T-helper 1 cell treated with Interleukin-12 subunit alpha and Interleukin-12 subunit beta and Interleukin-4 antibody, amounts not matched to agents 30 μg/mL and 1 μg/mL, for 36 hours (primary cell): ENCODE data around the gene NUP188.
A peak's percentile ranks its signal among the peaks of the same experiment; 100 is the strongest.

Experiments used
- H3K27ac Mint-ChIP-seq: one replicate; pipeline ENCODE4 v1.8.0; 2021; ENCODE audit warnings: mild to moderate bottlenecking, mixed read lengths
- H3K27me3 Mint-ChIP-seq: one replicate; pipeline ENCODE4 v1.8.0; 2021; ENCODE audit warnings: low read depth, mixed read lengths
- H3K36me3 Mint-ChIP-seq: one replicate; pipeline ENCODE4 v1.8.0; 2021; ENCODE audit warnings: low read depth, mixed read lengths
- H3K4me1 Mint-ChIP-seq: one replicate; pipeline ENCODE4 v1.8.0; 2021; ENCODE audit warnings: low read depth, mixed read lengths
- H3K4me3 Mint-ChIP-seq: one replicate; pipeline ENCODE4 v1.8.0; 2021; ENCODE audit warnings: mild to moderate bottlenecking, moderate library complexity, mixed read lengths
- H3K9me3 Mint-ChIP-seq: one replicate; pipeline ENCODE4 v1.8.0; 2021; ENCODE audit warnings: mixed read lengths

NUP188 gene

GRCh38 chr9:128908372-128908771, 39.1 kb upstream of the NUP188 start:
- Mint-ChIP-seq H3K36me3 (peaks cover 40% of the 10 kb centered on the region), H3K27ac (peak overlapping the region; percentile 15), H3K27me3 (no peaks in the 10 kb centered on the region)

GRCh38 chr9:128909859-128910258, 37.6 kb upstream of the NUP188 start:
- H3K27me3 Mint-ChIP-seq = no peaks in the 10 kb centered on the region
- H3K4me3 Mint-ChIP-seq = no peak overlapping the region
- H3K4me1 Mint-ChIP-seq = peaks cover 41% of the 10 kb centered on the region
- H3K27ac Mint-ChIP-seq = peak overlapping the region; percentile 36
- peaks cover 42% of the 10 kb centered on the region for H3K36me3 Mint-ChIP-seq
- H3K9me3 Mint-ChIP-seq = no peaks in the 10 kb centered on the region

More at GRCh38 chr9:128908372-128908771, 39.1 kb upstream of the NUP188 start:
- no peaks in the 10 kb centered on the region for H3K9me3 Mint-ChIP-seq
- H3K4me3 Mint-ChIP-seq = no peak overlapping the region
- peaks cover 48% of the 10 kb centered on the region for H3K4me1 Mint-ChIP-seq

- H3K4me1 Mint-ChIP-seq = peaks cover 38% of the 10 kb centered on the region
- H3K4me3 Mint-ChIP-seq = no peak overlapping the region
- peak overlapping the region; percentile 55 for H3K27ac Mint-ChIP-seq
- H3K9me3 Mint-ChIP-seq = no peaks in the 10 kb centered on the region
- no peaks in the 10 kb centered on the region for H3K27me3 Mint-ChIP-seq
- H3K36me3 Mint-ChIP-seq = peaks cover 46% of the 10 kb centered on the region
Measured at GRCh38 chr9:128910906-128911305, 36.6 kb upstream of the NUP188 start.

GRCh38 chr9:128911529-128912035, 35.9 kb upstream of the NUP188 start:
- Mint-ChIP-seq H3K27me3 (no peaks in the 10 kb centered on the region), H3K4me1 (peaks cover 36% of the 10 kb centered on the region), H3K36me3 (peaks cover 46% of the 10 kb centered on the region), H3K4me3 (no peak overlapping the region), H3K9me3 (no peaks in the 10 kb centered on the region), H3K27ac (no peak overlapping the region)

- H3K27ac Mint-ChIP-seq = peak overlapping the region; percentile 88
- no peaks in the 10 kb centered on the region for H3K9me3 Mint-ChIP-seq
- no peak overlapping the region for H3K4me3 Mint-ChIP-seq
- H3K4me1 Mint-ChIP-seq = peaks cover 28% of the 10 kb centered on the region
- peaks cover 47% of the 10 kb centered on the region for H3K36me3 Mint-ChIP-seq
- H3K27me3 Mint-ChIP-seq = no peaks in the 10 kb centered on the region
Measured at GRCh38 chr9:128912270-128912853, 35.1 kb upstream of the NUP188 start.

GRCh38 chr9:128913048-128913900, 34.2 kb upstream of the NUP188 start:
- Mint-ChIP-seq H3K4me3 (peak overlapping the region; percentile 9), H3K27ac (peak overlapping the region; percentile 88), H3K36me3 (peaks cover 47% of the 10 kb centered on the region), H3K9me3 (no peaks in the 10 kb centered on the region), H3K4me1 (peaks cover 32% of the 10 kb centered on the region), H3K27me3 (no peaks in the 10 kb centered on the region)

GRCh38 chr9:128913995-128914772, 33.3 kb upstream of the NUP188 start:
- Mint-ChIP-seq H3K4me3 (no peak overlapping the region), H3K27me3 (no peaks in the 10 kb centered on the region), H3K9me3 (no peaks in the 10 kb centered on the region), H3K36me3 (peaks cover 41% of the 10 kb centered on the region), H3K27ac (peak overlapping the region; percentile 26), H3K4me1 (peaks cover 27% of the 10 kb centered on the region)

- Mint-ChIP-seq H3K4me1 (peaks cover 22% of the 10 kb centered on the region), H3K27ac (no peak overlapping the region), H3K9me3 (no peaks in the 10 kb centered on the region), H3K36me3 (peaks cover 36% of the 10 kb centered on the region), H3K4me3 (no peak overlapping the region), H3K27me3 (no peaks in the 10 kb centered on the region)
Measured at GRCh38 chr9:128916204-128916603, 31.3 kb upstream of the NUP188 start.

- no peak overlapping the region for H3K4me3 Mint-ChIP-seq
- peaks cover 36% of the 10 kb centered on the region for H3K36me3 Mint-ChIP-seq
- no peaks in the 10 kb centered on the region for H3K27me3 Mint-ChIP-seq
- peaks cover 21% of the 10 kb centered on the region for H3K4me1 Mint-ChIP-seq
- no peaks in the 10 kb centered on the region for H3K9me3 Mint-ChIP-seq
- no peak overlapping the region for H3K27ac Mint-ChIP-seq
Measured at GRCh38 chr9:128916745-128917144, 30.8 kb upstream of the NUP188 start.

- H3K4me1 Mint-ChIP-seq = peaks cover 16% of the 10 kb centered on the region
- no peak overlapping the region for H3K27ac Mint-ChIP-seq
- H3K36me3 Mint-ChIP-seq = peaks cover 34% of the 10 kb centered on the region
- H3K4me3 Mint-ChIP-seq = no peak overlapping the region
- no peaks in the 10 kb centered on the region for H3K27me3 Mint-ChIP-seq
- H3K9me3 Mint-ChIP-seq = no peaks in the 10 kb centered on the region
Measured at GRCh38 chr9:128917151-128917849, 30.2 kb upstream of the NUP188 start.

- Mint-ChIP-seq H3K9me3 (no peaks in the 10 kb centered on the region), H3K27ac (peak overlapping the region; percentile 26), H3K27me3 (no peaks in the 10 kb centered on the region), H3K36me3 (peaks cover 25% of the 10 kb centered on the region), H3K4me1 (peaks cover 7% of the 10 kb centered on the region), H3K4me3 (no peak overlapping the region)
Measured at GRCh38 chr9:128918921-128919320, 28.6 kb upstream of the NUP188 start.

GRCh38 chr9:128919402-128920089, 28.0 kb upstream of the NUP188 start:
- Mint-ChIP-seq H3K27ac (no peak overlapping the region), H3K4me3 (no peak overlapping the region)

GRCh38 chr9:128920381-128921058, 27.0 kb upstream of the NUP188 start, which contains the start of gene PHYHD1:
TSS of gene PHYHD1 (plus strand) at chr9:128920982. CDS start at chr9:128922324, 1,342 bp downstream.
- Mint-ChIP-seq H3K27me3 (no peaks in the 10 kb centered on the region), H3K36me3 (peaks cover 22% of the 10 kb centered on the region), H3K27ac (no peak within 1 kb of the TSS), H3K9me3 (no peaks in the 10 kb centered on the region), H3K4me3 (no peak within 1 kb of the TSS), H3K4me1 (peaks cover 7% of the 10 kb centered on the region)

More at GRCh38 chr9:128919402-128920089, 28.0 kb upstream of the NUP188 start:
- Mint-ChIP-seq H3K4me1 (peaks cover 7% of the 10 kb centered on the region), H3K27me3 (no peaks in the 10 kb centered on the region), H3K36me3 (peaks cover 23% of the 10 kb centered on the region), H3K9me3 (no peaks in the 10 kb centered on the region)
